Measurements from ENCODE around the gene KLK6. TPM values are rescaled to one million over a fixed set of nuclear protein-coding genes. Genes with fewer than 3 reads are reported as not detected.

KLK6 gene
- 10 to 100 TPM in 1 of 3 donors, under 1 TPM in 1, not detected in 1; 0.98 to 14.8 TPM for total RNA-seq

GRCh38 chr19:50969413-50969760 lies at the start of gene KLK6:
KLK6 (minus strand) TSS chr19:50969591; CDS start chr19:50968104, 1,487 bp downstream.
- Histone ChIP-seq H3K4me1 (peaks cover 0 to 3% of the 10 kb centered on the region in 2 donors), H3K36me3 (no peaks in the 10 kb centered on the region), H3K9me3 (no peaks in the 10 kb centered on the region), H3K4me3 (peak within 1 kb of the TSS in 2 of 3 donors; percentile 18 to 40), H3K27me3 (no peaks in the 10 kb centered on the region), H3K27ac (peak within 1 kb of the TSS; percentile 86 to 87)
- intact Hi-C loops (cut with DNase I; ENCODE audit: low total_unique reads) = no loop called here
- peak; percentile 63 to 88 for DNase-seq (ENCODE audit: low spot score in 2 of 2)
- TF ChIP-seq CTCF (IDR thresholded peaks at IDR 0.05) (no peak), POLR2A (IDR thresholded peaks at IDR 0.05) (no peak), POLR2AphosphoS5 (IDR thresholded peaks at IDR 0.05) (peak in 2 of 3 donors; percentile 14 to 46)

- Histone ChIP-seq H3K36me3 (no peaks in the 10 kb centered on the region), H3K9me3 (no peaks in the 10 kb centered on the region), H3K27ac (peak overlapping the region; percentile 85 to 97), H3K4me3 (peak overlapping the region; percentile 6 to 77 (median 61)), H3K27me3 (peaks cover 0 to 14% of the 10 kb centered on the region in 2 donors), H3K4me1 (peaks cover 0 to 3% of the 10 kb centered on the region in 2 donors)
- TF ChIP-seq POLR2AphosphoS5 (IDR thresholded peaks at IDR 0.05) (peak in 2 of 3 donors; percentile 9 to 27), POLR2A (IDR thresholded peaks at IDR 0.05) (no peak), CTCF (IDR thresholded peaks at IDR 0.05) (no peak)
- DNase-seq (ENCODE audit: low spot score in 2 of 2) = peak in 1 of 2 donors; percentile 78
- intact Hi-C loops (cut with DNase I; ENCODE audit: low total_unique reads) = loop anchor here (5.0 to 10.0 kb wide), 2 partner anchors 84 to 1662 kb away; no protein-coding TSS in a partner anchor
Measured at GRCh38 chr19:51018745-51019543, 49.6 kb upstream of the KLK6 start.

GRCh38 chr19:51016798-51017683 lies 47.6 kb upstream of the KLK6 start:
- TF ChIP-seq CTCF (IDR thresholded peaks at IDR 0.05) = peak; percentile 76 to 96 (median 78)
- TF ChIP-seq POLR2A (IDR thresholded peaks at IDR 0.05) = no peak
- TF ChIP-seq POLR2AphosphoS5 (IDR thresholded peaks at IDR 0.05) = peak in 1 of 3 donors; percentile 56
- Histone ChIP-seq H3K36me3 (no peaks in the 10 kb centered on the region), H3K27ac (peak overlapping the region; percentile 82 to 86), H3K9me3 (no peaks in the 10 kb centered on the region), H3K4me1 (peaks cover 0 to 3% of the 10 kb centered on the region in 2 donors), H3K4me3 (peak overlapping the region in 2 of 3 donors; percentile 61 to 80), H3K27me3 (peaks cover 0 to 9% of the 10 kb centered on the region in 2 donors)
- intact Hi-C loops (cut with DNase I; ENCODE audit: low total_unique reads) = loop anchor here (5.0 to 10.0 kb wide), 2 partner anchors 82 to 1660 kb away; no protein-coding TSS in a partner anchor
- peak; percentile 81 to 83 for DNase-seq (ENCODE audit: low spot score in 2 of 2)

- Histone ChIP-seq H3K36me3 (no peaks in the 10 kb centered on the region), H3K27ac (peak overlapping the region in 1 of 2 donors; percentile 82), H3K4me1 (peaks cover 0 to 3% of the 10 kb centered on the region in 2 donors), H3K9me3 (no peaks in the 10 kb centered on the region), H3K4me3 (no peak overlapping the region), H3K27me3 (peaks cover 0 to 9% of the 10 kb centered on the region in 2 donors)
- intact Hi-C loops (cut with DNase I; ENCODE audit: low total_unique reads) = loop anchor here (5.0 to 10.0 kb wide), 2 partner anchors 81 to 1658 kb away; no protein-coding TSS in a partner anchor
- no peak for DNase-seq (ENCODE audit: low spot score in 2 of 2)
- no peak for TF ChIP-seq CTCF (IDR thresholded peaks at IDR 0.05)
- no peak for TF ChIP-seq POLR2AphosphoS5 (IDR thresholded peaks at IDR 0.05)
- no peak for TF ChIP-seq POLR2A (IDR thresholded peaks at IDR 0.05)
Measured at GRCh38 chr19:51015691-51016267, 46.4 kb upstream of the KLK6 start.
